B cell (primary cell): Measurements from ENCODE around the gene CROT. TPM values are rescaled to one million over a fixed set of nuclear protein-coding genes. Genes with fewer than 3 reads are reported as not detected.

Experiments
- ATAC-seq: fragments of 200-7000 bp; cut with Tn5 transposase; one replicate; pipeline ENCODE4 v1.10.0; 2021; ENCODE audit warnings: low read depth, mild to moderate bottlenecking, moderate number of reproducible peaks, moderate library complexity
- CTCF ChIA-PET: fragments of 350-600 bp; sonication (Branson Sonifier 250); formaldehyde crosslinking; loops from one replicate; lab custom pipeline; 2021; ENCODE audit warnings: antibody characterized with exemption, inconsistent platforms; lab: Charles Lee
- POLR2A ChIA-PET: fragments of 350-600 bp; sonication (Branson Sonifier 250); formaldehyde crosslinking; loops from one replicate; lab custom pipeline; 2021; ENCODE audit warnings: antibody characterized with exemption; lab: Charles Lee
- DNase-seq: peaks from one replicate; pipeline ENCODE4 v3.0.0; 2013
- H2AFZ ChIP-seq: 2 replicates; pipeline ENCODE4 v1.6.1; 2012; ENCODE audit warnings: mild to moderate bottlenecking, low read depth, low read length; ENCODE audit not compliant: insufficient read depth, poor library complexity, severe bottlenecking
- H3K27ac ChIP-seq, 2 donors: 1 replicate in 1 of 2; 2 replicates in 1 of 2; pipeline ENCODE4 v1.5.1; 2012 to 2013; ENCODE audit warnings: low read length in 2 of 2, mild to moderate bottlenecking in 2 of 2, moderate library complexity in 1 of 2
- H3K27me3 ChIP-seq, 4 experiments: fragments of 200-600 bp in 1 of 4; sonication (generic) in 1 of 4; replicated peaks in 1 of 4; 1 replicate in 2 of 4; 2 replicates in 2 of 4; pipeline versions ENCODE4 v1.6.1 to v1.7.0; 2013 to 2016; ENCODE audit warnings: low read length in 3 of 4, mild to moderate bottlenecking in 2 of 4, mixed read lengths in 1 of 4, moderate library complexity in 1 of 4; ENCODE audit not compliant: insufficient read depth in 4 of 4, control insufficient read depth in 3 of 4; ENCODE audit errors: control extremely low read depth in 1 of 4
- H3K36me3 ChIP-seq, 2 experiments: replicated peaks in 1 of 2; 1 replicate in 1 of 2; 2 replicates in 1 of 2; pipeline versions ENCODE4 v1.6.1 to v1.7.1; 2013; ENCODE audit warnings: low read length in 1 of 2; ENCODE audit not compliant: insufficient read depth in 2 of 2, control insufficient read depth in 1 of 2; ENCODE audit errors: control extremely low read depth in 1 of 2, extremely low read depth in 1 of 2
- H3K4me1 ChIP-seq, 2 donors: fragments of 200-600 bp in 1 of 2; sonication (generic) in 1 of 2; 1 replicate in 1 of 2; 2 replicates in 1 of 2; pipeline versions ENCODE4 v1.5.1 to v1.6.1; 2013 to 2017; ENCODE audit warnings: low read length in 2 of 2; ENCODE audit not compliant: control insufficient read depth in 2 of 2, insufficient read depth in 2 of 2
- H3K4me2 ChIP-seq: replicated peaks from 2 replicates; pipeline ENCODE3; 2012; ENCODE audit warnings: mild to moderate bottlenecking, low read depth, low read length; ENCODE audit not compliant: poor library complexity, severe bottlenecking
- H3K4me3 ChIP-seq, 5 experiments: fragments of 200-600 bp in 1 of 5; sonication (generic) in 1 of 5; 1 replicate in 3 of 5; 2 replicates in 2 of 5; pipeline versions ENCODE4 v1.5.1 to v1.7.0; 2011 to 2016; ENCODE audit warnings: low read length in 4 of 5, mild to moderate bottlenecking in 4 of 5, low read depth in 2 of 5, control low read depth in 1 of 5, moderate library complexity in 1 of 5; ENCODE audit not compliant: insufficient read depth in 1 of 5; ENCODE audit errors: control extremely low read depth in 1 of 5, extremely low read depth in 1 of 5
- H3K79me2 ChIP-seq: fragments of 200-600 bp; sonication (generic); one replicate; pipeline ENCODE4 v1.6.0; 2016; ENCODE audit warnings: low read length; ENCODE audit not compliant: control insufficient read depth, insufficient read depth
- H3K9ac ChIP-seq: fragments of 200-600 bp; sonication (generic); 2 replicates; pipeline ENCODE4 v1.6.1; 2017; ENCODE audit warnings: mild to moderate bottlenecking, low read length, moderate library complexity
- H3K9me3 ChIP-seq, 3 donors: one replicate each; pipeline versions ENCODE4 v1.6.1 to v1.7.1; 2013; ENCODE audit warnings: low read length in 2 of 3; ENCODE audit not compliant: control insufficient read depth in 2 of 3, insufficient read depth in 1 of 3; ENCODE audit errors: control extremely low read depth in 1 of 3
- H4K20me1 ChIP-seq: 2 replicates; pipeline ENCODE4 v1.6.0; 2012; ENCODE audit warnings: mild to moderate bottlenecking, low read length; ENCODE audit not compliant: insufficient read depth, control insufficient read depth, poor library complexity, severe bottlenecking
- H3K27ac Mint-ChIP-seq: one replicate; pipeline ENCODE4 v1.8.0; 2021; ENCODE audit warnings: mixed read lengths
- H3K27me3 Mint-ChIP-seq: one replicate; pipeline ENCODE4 v1.8.0; 2021; ENCODE audit warnings: mixed read lengths
- H3K4me1 Mint-ChIP-seq: one replicate; pipeline ENCODE4 v1.8.0; 2021; ENCODE audit warnings: mixed read lengths
- H3K4me3 Mint-ChIP-seq: one replicate; pipeline ENCODE4 v1.8.0; 2021; ENCODE audit warnings: mixed read lengths
- H3K9me3 Mint-ChIP-seq: one replicate; pipeline ENCODE4 v1.8.0; 2022; ENCODE audit warnings: mixed read lengths; ENCODE audit not compliant: insufficient read depth
- EZH2 ChIP-seq: IDR thresholded peaks from 2 replicates; pipeline ENCODE4 v1.6.1; 2012; ENCODE audit warnings: borderline replicate concordance, low read depth, mild to moderate bottlenecking, moderate library complexity, low read length; ENCODE audit not compliant: insufficient read depth, poor library complexity, severe bottlenecking
- WGBS: methylation state at CpG from one replicate; pipeline ENCODE4 v1.1.5; 2013; ENCODE audit warnings: missing lambda C conversion rate; ENCODE audit not compliant: insufficient coverage; 5-methylcytosine and 5-hydroxymethylcytosine counted together
- intact Hi-C: fragments of 100-400 bp; cut with micrococcal nuclease; formaldehyde crosslinking; loops from one replicate; pipeline ENCODE4 v1.10.0; 2022
- polyA plus RNA-seq: library from polyadenylated mRNA; depleted of rRNA; stranded (reverse); fragments of >200 nt; gene quantifications from 2 replicates; pipeline ENCODE4 v1.2.3, GENCODE V29; 2012
- total RNA-seq, 2 donors: library from RNA; stranded (reverse); fragments of 120-200 nt in 1 of 2; gene quantifications; 1 replicate in 1 of 2; 2 replicates in 1 of 2; pipeline versions ENCODE4 v1.2.3 to v1.2.4, GENCODE V29; 2013 to 2022
- TF ChIP-seq, protein P1 (sequence below): fragments of 200-600 bp; IDR thresholded peaks from one replicate; pipeline ENCODE4 v1.8.0; 2022; ENCODE audit warnings: antibody characterized with exemption, mild to moderate bottlenecking

CROT gene
- total and polyA plus RNA-seq, 2 donors (not counting 1 experiment from before 2014, with no cell fraction given): 2.7 to 13.3 TPM

DNA sequence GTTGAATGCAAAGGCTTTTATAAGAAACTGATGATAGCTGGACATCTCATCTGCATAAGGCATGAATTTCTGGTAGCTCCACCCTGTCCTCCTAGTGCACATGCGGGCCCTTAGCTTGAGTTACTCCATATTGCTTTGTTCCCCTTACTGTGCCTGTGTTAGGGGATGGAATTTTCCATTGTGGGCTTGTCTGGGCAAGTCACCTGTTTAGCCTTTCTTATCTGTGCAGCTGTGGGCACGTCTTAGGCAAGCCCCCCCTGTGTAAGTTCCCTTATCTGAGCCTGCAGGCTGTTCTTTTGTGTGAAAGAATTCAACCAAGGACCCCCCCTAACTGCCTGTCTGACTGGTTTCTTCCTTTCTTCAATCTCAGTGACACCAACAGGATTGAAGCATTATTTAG lies 14.5 kb upstream of the CROT start:
- H3K36me3 ChIP-seq: no peaks in the 10 kb centered on the region
- no peak overlapping the region for H3K4me2 ChIP-seq
- POLR2A ChIA-PET: no interaction called here
- intact Hi-C loops: no loop called here
- no peak overlapping the region for H2AFZ ChIP-seq
- Mint-ChIP-seq H3K4me3 (no peak overlapping the region), H3K9me3 (peaks cover 10% of the 10 kb centered on the region), H3K4me1 (no peaks in the 10 kb centered on the region), H3K27ac (no peak overlapping the region), H3K27me3 (no peaks in the 10 kb centered on the region)
- WGBS: 57% methylated on average over 1 of the region's 2 CpGs
- no peak for TF ChIP-seq EZH2
- TF ChIP-seq, protein P1, sequence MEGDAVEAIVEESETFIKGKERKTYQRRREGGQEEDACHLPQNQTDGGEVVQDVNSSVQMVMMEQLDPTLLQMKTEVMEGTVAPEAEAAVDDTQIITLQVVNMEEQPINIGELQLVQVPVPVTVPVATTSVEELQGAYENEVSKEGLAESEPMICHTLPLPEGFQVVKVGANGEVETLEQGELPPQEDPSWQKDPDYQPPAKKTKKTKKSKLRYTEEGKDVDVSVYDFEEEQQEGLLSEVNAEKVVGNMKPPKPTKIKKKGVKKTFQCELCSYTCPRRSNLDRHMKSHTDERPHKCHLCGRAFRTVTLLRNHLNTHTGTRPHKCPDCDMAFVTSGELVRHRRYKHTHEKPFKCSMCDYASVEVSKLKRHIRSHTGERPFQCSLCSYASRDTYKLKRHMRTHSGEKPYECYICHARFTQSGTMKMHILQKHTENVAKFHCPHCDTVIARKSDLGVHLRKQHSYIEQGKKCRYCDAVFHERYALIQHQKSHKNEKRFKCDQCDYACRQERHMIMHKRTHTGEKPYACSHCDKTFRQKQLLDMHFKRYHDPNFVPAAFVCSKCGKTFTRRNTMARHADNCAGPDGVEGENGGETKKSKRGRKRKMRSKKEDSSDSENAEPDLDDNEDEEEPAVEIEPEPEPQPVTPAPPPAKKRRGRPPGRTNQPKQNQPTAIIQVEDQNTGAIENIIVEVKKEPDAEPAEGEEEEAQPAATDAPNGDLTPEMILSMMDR: no peak
- H3K4me3 ChIP-seq: no peak overlapping the region
- no peak overlapping the region for H3K9ac ChIP-seq
- ATAC-seq: no peak
- no peaks in the 10 kb centered on the region for H3K4me1 ChIP-seq
- no peaks in the 10 kb centered on the region for H3K27me3 ChIP-seq
- peaks cover 2 to 36% (median 25%) of the 10 kb centered on the region in 3 donors for H3K9me3 ChIP-seq
- no peak overlapping the region for H3K27ac ChIP-seq
- CTCF ChIA-PET: no interaction called here
- no peak for DNase-seq
- H4K20me1 ChIP-seq: no peaks in the 10 kb centered on the region
- H3K79me2 ChIP-seq: no peaks in the 10 kb centered on the region

DNA sequence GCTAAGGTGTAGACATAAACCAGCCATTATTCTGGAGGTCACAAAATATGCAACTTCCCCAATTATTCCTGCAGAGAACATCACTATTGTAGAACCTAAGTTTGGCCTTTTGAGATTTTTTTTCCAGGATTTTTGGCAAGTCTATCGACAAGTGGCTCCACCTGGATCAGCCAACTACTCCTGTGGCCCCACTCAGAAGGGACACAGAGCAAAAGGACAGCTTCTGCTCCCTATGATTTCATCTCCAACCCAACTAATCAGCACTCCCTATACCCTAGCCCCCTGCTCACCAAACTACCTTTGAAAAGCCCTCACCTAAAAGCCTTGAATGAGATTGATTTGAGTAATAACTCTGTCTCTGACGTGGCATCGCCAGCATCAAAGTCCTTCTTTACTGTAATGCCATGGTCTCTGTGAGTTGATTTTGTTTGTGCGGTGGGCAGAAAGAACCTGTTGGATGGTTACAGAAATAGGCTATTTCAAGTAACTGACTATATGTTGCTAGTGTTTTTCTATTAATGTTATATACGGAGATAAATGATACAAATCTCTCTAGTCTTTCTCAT lies 13.7 kb upstream of the CROT start:
- Histone ChIP-seq H3K4me2 (no peak overlapping the region), H3K9ac (no peak overlapping the region), H3K27ac (no peak overlapping the region), H3K27me3 (no peaks in the 10 kb centered on the region), H3K4me1 (no peaks in the 10 kb centered on the region), H3K9me3 (peaks cover 2 to 32% (median 25%) of the 10 kb centered on the region in 3 donors), H3K4me3 (no peak overlapping the region), H3K36me3 (peaks cover 0 to 3% of the 10 kb centered on the region in 2 experiments), H3K79me2 (no peaks in the 10 kb centered on the region), H2AFZ (no peak overlapping the region), H4K20me1 (no peaks in the 10 kb centered on the region)
- no peak for ATAC-seq
- Mint-ChIP-seq H3K27ac (no peak overlapping the region), H3K27me3 (no peaks in the 10 kb centered on the region), H3K4me3 (no peak overlapping the region), H3K9me3 (peaks cover 10% of the 10 kb centered on the region), H3K4me1 (no peaks in the 10 kb centered on the region)
- intact Hi-C loops: no loop called here
- TF ChIP-seq EZH2: no peak
- TF ChIP-seq, protein P1: no peak
- WGBS: 91% methylated on average over 1 of the region's 5 CpGs
- ChIA-PET CTCF (no interaction called here), POLR2A (no interaction called here)
- DNase-seq: no peak
